Measurements from ENCODE around the gene ERP27. TPM values are rescaled to one million over a fixed set of nuclear protein-coding genes. Genes with fewer than 3 reads are reported as not detected.

Gene ERP27
- total RNA-seq, 1 donor from 2014 or later, result not detected

- Mint-ChIP-seq H3K4me1 (peaks cover 6% of the 10 kb centered on the region), H3K27me3 (ENCODE audit: insufficient read depth, low read depth) (no peaks in the 10 kb centered on the region), H3K9me3 (no peaks in the 10 kb centered on the region), H3K4me3 (no peak overlapping the region), H3K27ac (no peak overlapping the region), H3K36me3 (no peaks in the 10 kb centered on the region)
- Histone ChIP-seq H3K9ac (no peak overlapping the region), H3K4me3 (no peak overlapping the region), H3K27ac (no peak overlapping the region), H3K79me2 (ENCODE audit: low read depth) (no peaks in the 10 kb centered on the region), H3K4me2 (no peak overlapping the region), H3K27me3 (no peaks in the 10 kb centered on the region), H3K4me1 (peaks cover 8% of the 10 kb centered on the region), H3F3A (ENCODE audit: low read depth) (no peaks in the 10 kb centered on the region), H4K20me1 (ENCODE audit: low read depth) (no peaks in the 10 kb centered on the region), H3K9me3 (ENCODE audit: low read depth) (no peaks in the 10 kb centered on the region), H3K36me3 (no peaks in the 10 kb centered on the region), H2AFZ (replicated peaks) (peak overlapping the region; percentile 0)
- DNase-seq (ENCODE audit: low spot score), result no peak
- TF ChIP-seq EZH2 (IDR thresholded peaks at IDR 0.05) (no peak), EZH2phosphoT487 (IDR thresholded peaks at IDR 0.05) (no peak)
- TF ChIP-seq, protein P1, sequence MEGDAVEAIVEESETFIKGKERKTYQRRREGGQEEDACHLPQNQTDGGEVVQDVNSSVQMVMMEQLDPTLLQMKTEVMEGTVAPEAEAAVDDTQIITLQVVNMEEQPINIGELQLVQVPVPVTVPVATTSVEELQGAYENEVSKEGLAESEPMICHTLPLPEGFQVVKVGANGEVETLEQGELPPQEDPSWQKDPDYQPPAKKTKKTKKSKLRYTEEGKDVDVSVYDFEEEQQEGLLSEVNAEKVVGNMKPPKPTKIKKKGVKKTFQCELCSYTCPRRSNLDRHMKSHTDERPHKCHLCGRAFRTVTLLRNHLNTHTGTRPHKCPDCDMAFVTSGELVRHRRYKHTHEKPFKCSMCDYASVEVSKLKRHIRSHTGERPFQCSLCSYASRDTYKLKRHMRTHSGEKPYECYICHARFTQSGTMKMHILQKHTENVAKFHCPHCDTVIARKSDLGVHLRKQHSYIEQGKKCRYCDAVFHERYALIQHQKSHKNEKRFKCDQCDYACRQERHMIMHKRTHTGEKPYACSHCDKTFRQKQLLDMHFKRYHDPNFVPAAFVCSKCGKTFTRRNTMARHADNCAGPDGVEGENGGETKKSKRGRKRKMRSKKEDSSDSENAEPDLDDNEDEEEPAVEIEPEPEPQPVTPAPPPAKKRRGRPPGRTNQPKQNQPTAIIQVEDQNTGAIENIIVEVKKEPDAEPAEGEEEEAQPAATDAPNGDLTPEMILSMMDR (IDR thresholded peaks at IDR 0.05), result no peak
These were observed 32.1 kb upstream of the ERP27 start for GRCh38 chr12:14970473-14970872.

DNA sequence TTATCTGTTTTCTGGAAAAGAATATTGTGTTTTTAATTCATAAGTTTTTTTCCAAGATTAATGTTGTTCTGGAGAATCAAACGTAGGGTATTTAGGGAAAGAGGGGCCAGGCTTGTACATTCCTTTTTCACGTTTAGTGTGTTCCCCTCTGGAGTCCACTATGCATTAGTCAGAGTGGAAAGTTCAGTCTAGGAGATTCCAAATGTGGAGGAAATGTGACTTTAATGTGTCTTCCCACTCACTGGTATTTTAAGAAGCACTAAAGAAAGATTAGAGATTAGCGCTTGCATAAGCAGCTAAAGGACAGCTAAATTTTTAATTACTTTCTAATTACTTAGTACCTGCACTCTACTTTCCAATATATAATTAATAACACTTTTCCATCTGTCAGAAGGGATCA lies 30.1 kb upstream of the ERP27 start:
- Histone ChIP-seq H3K4me1 (peaks cover 8% of the 10 kb centered on the region), H3K9me3 (ENCODE audit: low read depth) (no peaks in the 10 kb centered on the region), H3K36me3 (no peaks in the 10 kb centered on the region), H3K27me3 (no peaks in the 10 kb centered on the region), H3K79me2 (ENCODE audit: low read depth) (no peaks in the 10 kb centered on the region), H3K4me3 (no peak overlapping the region), H3K9ac (no peak overlapping the region), H2AFZ (replicated peaks) (no peak overlapping the region), H3K4me2 (no peak overlapping the region), H3K27ac (no peak overlapping the region), H3F3A (ENCODE audit: low read depth) (no peaks in the 10 kb centered on the region), H4K20me1 (ENCODE audit: low read depth) (no peaks in the 10 kb centered on the region)
- no peak overlapping the region for H3K4me3 Mint-ChIP-seq
- no peak overlapping the region for H3K27ac Mint-ChIP-seq
- peaks cover under 1% of the 10 kb centered on the region for H3K27me3 Mint-ChIP-seq (ENCODE audit: insufficient read depth, low read depth)
- no peak for DNase-seq (ENCODE audit: low spot score)
- peaks cover 6% of the 10 kb centered on the region for H3K4me1 Mint-ChIP-seq
- H3K9me3 Mint-ChIP-seq, result no peaks in the 10 kb centered on the region
- no peaks in the 10 kb centered on the region for H3K36me3 Mint-ChIP-seq
- TF ChIP-seq EZH2 (IDR thresholded peaks at IDR 0.05), result no peak
- TF ChIP-seq, protein P1 (IDR thresholded peaks at IDR 0.05), result no peak
- TF ChIP-seq EZH2phosphoT487 (IDR thresholded peaks at IDR 0.05), result no peak

- no peaks in the 10 kb centered on the region for H3K36me3 Mint-ChIP-seq
These were observed 26.9 kb upstream of the ERP27 start for GRCh38 chr12:14965221-14965620.

More at GRCh38 chr12:14965221-14965620, 26.9 kb upstream of the ERP27 start:
- H3K36me3 ChIP-seq, result no peaks in the 10 kb centered on the region
- no peak overlapping the region for H3K9ac ChIP-seq
- H3K9me3 ChIP-seq (ENCODE audit: low read depth), result no peaks in the 10 kb centered on the region
- H3K79me2 ChIP-seq (ENCODE audit: low read depth), result no peaks in the 10 kb centered on the region
- H4K20me1 ChIP-seq (ENCODE audit: low read depth), result no peaks in the 10 kb centered on the region
- H3K27me3 ChIP-seq, result no peaks in the 10 kb centered on the region
- no peaks in the 10 kb centered on the region for H3K4me1 ChIP-seq
- no peak overlapping the region for H3K4me3 ChIP-seq
- Mint-ChIP-seq H3K9me3 (no peaks in the 10 kb centered on the region), H3K27ac (no peak overlapping the region), H3K27me3 (ENCODE audit: insufficient read depth, low read depth) (peaks cover 3% of the 10 kb centered on the region), H3K4me1 (no peaks in the 10 kb centered on the region), H3K4me3 (no peak overlapping the region)
- H3K27ac ChIP-seq, result no peak overlapping the region
- TF ChIP-seq EZH2 (IDR thresholded peaks at IDR 0.05), result no peak
- TF ChIP-seq EZH2phosphoT487 (IDR thresholded peaks at IDR 0.05), result no peak
- TF ChIP-seq, protein P1 (IDR thresholded peaks at IDR 0.05), result no peak
- no peak overlapping the region for H3K4me2 ChIP-seq
- no peak overlapping the region for H2AFZ ChIP-seq (replicated peaks)
- DNase-seq (ENCODE audit: low spot score), result no peak
- no peaks in the 10 kb centered on the region for H3F3A ChIP-seq (ENCODE audit: low read depth)

Data from neural progenitor cell (in vitro differentiated cells).